ENCODE data around the gene C2CD4B. TPM values are rescaled to one million over a fixed set of nuclear protein-coding genes. Genes with fewer than 3 reads are reported as not detected.
A peak's percentile ranks its signal among the peaks of the same experiment; 100 is the strongest.

C2CD4B gene
- total RNA-seq, 1 experiment from 2014 or later: not detected

- DNase-seq (ENCODE audit: low spot score): peak; percentile 97
These were observed 45.7 kb downstream of the C2CD4B start for GRCh38 chr15:62119227-62119864.

DNA sequence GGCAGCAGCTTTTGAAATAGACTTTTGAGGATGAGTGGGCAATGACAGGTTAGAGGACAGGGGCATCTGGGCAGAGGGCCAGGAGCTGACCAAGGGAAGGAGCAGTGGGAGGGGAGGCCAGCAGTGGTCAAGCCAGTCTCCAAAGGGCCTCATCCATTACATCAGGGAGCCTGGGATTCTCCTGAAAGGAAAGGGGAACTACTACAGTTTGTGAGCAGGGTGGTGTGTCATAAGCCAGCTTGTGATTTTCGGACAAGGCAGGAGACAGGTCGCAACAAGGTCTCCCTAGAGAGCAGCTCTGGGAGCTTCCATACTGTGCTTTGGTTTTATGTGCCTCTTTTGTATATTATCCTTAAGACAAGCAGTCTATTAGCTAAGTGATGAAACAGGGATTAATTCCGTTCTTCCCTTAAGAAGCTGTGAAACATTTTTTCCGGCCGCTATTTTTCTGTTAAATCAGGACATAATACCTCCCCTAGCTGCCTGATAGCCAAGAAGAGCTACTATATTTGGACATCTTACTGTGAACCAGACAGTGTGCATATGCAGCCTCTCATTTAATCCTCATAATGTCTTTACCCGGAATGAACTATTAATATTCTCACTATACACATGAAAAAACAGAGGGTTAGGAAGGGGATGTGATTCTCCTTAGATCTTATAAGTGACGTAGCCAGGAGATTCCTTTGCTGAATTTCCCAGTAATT, 46.4 kb downstream of the C2CD4B start:
- no peak for DNase-seq (ENCODE audit: low spot score)

GRCh38 chr15:62115847-62116246, 49.2 kb downstream of the C2CD4B start:
- DNase-seq (ENCODE audit: low spot score): no peak

Other genes starting within 250 kb of the C2CD4B start
- gene VPS13C, start 104.8 kb downstream of the C2CD4B start, total RNA-seq (2014; rRNA removed; shearing (Covaris generic)): 16.8 and 17.2 TPM in 2 replicates
- gene C2CD4A, start 98.3 kb downstream of the C2CD4B start, total RNA-seq (2014; rRNA removed; shearing (Covaris generic)): not detected in 2 replicates
- 2.7 and 4.1 TPM in 2 replicates for gene TLN2, start 225.3 kb upstream of the C2CD4B start, total RNA-seq (2014; rRNA removed; shearing (Covaris generic))

All from H4 (cell line).